Astrocyte of the cerebellum (primary cell): Measurements from ENCODE around the gene CDH4.

ENCODE experiments used
- DNase-seq: peaks from one replicate; pipeline ENCODE4 v3.0.0-alpha.2; 2011; ENCODE audit warnings: low read depth
- H3K4me3 ChIP-seq: 2 replicates; pipeline ENCODE4 v1.5.1; 2011; ENCODE audit warnings: mild to moderate bottlenecking, low read depth, low read length, moderate library complexity
- in situ Hi-C: cut with HindIII; loops from 2 replicates; pipeline ENCODE4 v1.10.0; 2017; ENCODE audit warnings: low sequenced_read_pairs
- TF ChIP-seq, protein P1 (sequence below): IDR thresholded peaks from 2 replicates; pipeline ENCODE4 v1.5.1; 2012; ENCODE audit warnings: low read length, low read depth, moderate library complexity, mild to moderate bottlenecking; ENCODE audit errors: missing control alignments

Gene CDH4

GRCh38 chr20:61657721-61658377 lies 405.8 kb downstream of the CDH4 start:
- no peak for DNase-seq
- no peak overlapping the region for H3K4me3 ChIP-seq
- TF ChIP-seq, protein P1, sequence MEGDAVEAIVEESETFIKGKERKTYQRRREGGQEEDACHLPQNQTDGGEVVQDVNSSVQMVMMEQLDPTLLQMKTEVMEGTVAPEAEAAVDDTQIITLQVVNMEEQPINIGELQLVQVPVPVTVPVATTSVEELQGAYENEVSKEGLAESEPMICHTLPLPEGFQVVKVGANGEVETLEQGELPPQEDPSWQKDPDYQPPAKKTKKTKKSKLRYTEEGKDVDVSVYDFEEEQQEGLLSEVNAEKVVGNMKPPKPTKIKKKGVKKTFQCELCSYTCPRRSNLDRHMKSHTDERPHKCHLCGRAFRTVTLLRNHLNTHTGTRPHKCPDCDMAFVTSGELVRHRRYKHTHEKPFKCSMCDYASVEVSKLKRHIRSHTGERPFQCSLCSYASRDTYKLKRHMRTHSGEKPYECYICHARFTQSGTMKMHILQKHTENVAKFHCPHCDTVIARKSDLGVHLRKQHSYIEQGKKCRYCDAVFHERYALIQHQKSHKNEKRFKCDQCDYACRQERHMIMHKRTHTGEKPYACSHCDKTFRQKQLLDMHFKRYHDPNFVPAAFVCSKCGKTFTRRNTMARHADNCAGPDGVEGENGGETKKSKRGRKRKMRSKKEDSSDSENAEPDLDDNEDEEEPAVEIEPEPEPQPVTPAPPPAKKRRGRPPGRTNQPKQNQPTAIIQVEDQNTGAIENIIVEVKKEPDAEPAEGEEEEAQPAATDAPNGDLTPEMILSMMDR = no peak
- in situ Hi-C loops = no loop called here

- in situ Hi-C loops = no loop called here
- no peak for DNase-seq
- TF ChIP-seq, protein P1 = no peak
- H3K4me3 ChIP-seq = no peak overlapping the region
Observed at GRCh38 chr20:61658563-61658962, 406.5 kb downstream of the CDH4 start.

- in situ Hi-C loops = no loop called here
- DNase-seq = no peak
- H3K4me3 ChIP-seq = no peak overlapping the region
- TF ChIP-seq, protein P1 = no peak
Observed at GRCh38 chr20:61659246-61659993, 407.4 kb downstream of the CDH4 start.

DNA sequence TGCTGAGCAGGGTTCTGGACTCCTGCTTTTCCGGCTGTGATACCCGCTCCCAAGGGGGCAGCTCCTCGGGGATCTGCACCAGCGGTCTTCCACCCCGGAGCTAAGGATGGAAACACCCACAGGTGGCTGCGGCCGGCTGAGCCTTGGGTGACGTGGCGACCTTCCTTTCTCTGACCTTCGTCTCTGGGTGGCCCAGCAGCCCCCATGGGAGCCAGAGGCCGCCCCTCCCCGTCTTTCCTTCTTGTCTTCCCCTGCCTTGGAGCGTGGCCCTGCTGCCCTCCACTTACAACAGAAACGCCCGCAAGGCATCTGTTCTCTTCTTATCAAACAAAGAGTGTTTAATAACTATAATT lies 407.9 kb downstream of the CDH4 start:
- in situ Hi-C loops = no loop called here
- no peak for DNase-seq
- TF ChIP-seq, protein P1 = no peak
- no peak overlapping the region for H3K4me3 ChIP-seq

DNA sequence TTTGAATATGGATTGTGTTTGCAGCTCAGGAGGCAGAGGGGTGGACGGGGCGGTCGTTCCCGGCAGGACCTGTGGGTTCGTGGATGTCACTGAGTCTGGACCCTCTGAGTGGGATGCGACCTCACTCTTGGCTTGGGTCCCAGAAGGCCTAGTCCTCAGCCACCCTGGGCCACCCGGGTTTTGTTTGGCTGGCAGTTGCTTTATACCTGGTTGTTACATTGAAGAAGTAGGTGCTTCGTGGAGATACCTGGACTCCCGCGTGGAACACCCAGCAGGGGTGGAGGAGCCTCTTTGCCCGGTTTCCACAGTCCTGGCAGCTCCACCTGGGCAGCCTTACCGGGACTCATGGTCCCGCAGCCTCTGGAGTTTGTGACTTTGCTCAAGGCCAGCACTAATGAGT lies 408.5 kb downstream of the CDH4 start:
- TF ChIP-seq, protein P1 = no peak
- in situ Hi-C loops = no loop called here
- H3K4me3 ChIP-seq = no peak overlapping the region
- no peak for DNase-seq

DNA sequence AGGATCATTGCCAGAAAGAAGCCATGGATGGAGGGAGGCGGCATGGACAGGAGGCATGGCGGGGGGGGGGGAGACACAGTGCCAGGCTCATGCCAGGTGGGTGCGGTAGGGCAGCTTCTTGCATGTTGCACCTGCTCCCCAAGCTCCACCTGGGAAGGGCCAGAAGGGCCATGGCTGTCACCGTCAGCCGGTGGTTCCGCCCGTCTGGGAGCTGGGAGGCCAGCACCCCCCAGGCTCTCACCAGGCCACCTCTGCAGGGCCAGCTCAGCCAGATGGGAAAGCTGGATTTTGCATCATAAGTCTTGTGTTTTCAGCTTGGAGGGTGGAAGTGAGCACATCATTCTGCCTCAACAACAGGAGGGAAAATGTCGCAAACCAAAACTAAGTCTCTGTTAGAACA lies 409.0 kb downstream of the CDH4 start:
- TF ChIP-seq, protein P1 = no peak
- DNase-seq = no peak
- in situ Hi-C loops = no loop called here
- H3K4me3 ChIP-seq = no peak overlapping the region
